ENCODE measurements around the gene HHAT. TPM values are rescaled to one million over a fixed set of nuclear protein-coding genes. Genes with fewer than 3 reads are reported as not detected.

The HHAT gene
- total and polyA plus RNA-seq, 2 donors (not counting 3 experiments of a cell fraction or from before 2014, with no cell fraction given) = 2.4 to 4.3 TPM

- POLR2A ChIA-PET = no interaction called here
Measured at GRCh38 chr1:210445485-210445884, 116.8 kb downstream of the HHAT start.

More at GRCh38 chr1:210445485-210445884, 116.8 kb downstream of the HHAT start:
- H3K36me3 ChIP-seq (ENCODE audit: control insufficient read depth in 2 of 2, extremely low read depth in 1 of 2, insufficient read depth in 2 of 2, low read length in 2 of 2) = no peaks in the 10 kb centered on the region
- H3K27ac ChIP-seq (ENCODE audit: insufficient read depth, low read depth, low read length) = no peak overlapping the region
- no peak overlapping the region for H3K9ac ChIP-seq (replicated peaks; ENCODE audit: extremely low read depth, insufficient read depth, low read length)
- intact Hi-C loops (cut with micrococcal nuclease) = no loop called here
- TF ChIP-seq POLR2AphosphoS5 (IDR thresholded peaks at IDR 0.05; ENCODE audit: insufficient read depth, low read depth, low read length) = no peak
- no peak for TF ChIP-seq MAX (IDR thresholded peaks at IDR 0.05; ENCODE audit: insufficient read depth, insufficient read length)
- TF ChIP-seq MYC (IDR thresholded peaks at IDR 0.05; ENCODE audit: low read depth, low read length) = no peak
- no peak for TF ChIP-seq CTCF (IDR thresholded peaks at IDR 0.05; ENCODE audit: extremely low read depth in 1 of 2, insufficient read depth in 1 of 2, low read depth in 1 of 2, low read length in 2 of 2)
- no peak for TF ChIP-seq POLR2A (IDR thresholded peaks at IDR 0.05; ENCODE audit: low read depth, low read length)
- no peak for TF ChIP-seq GATA2 (IDR thresholded peaks at IDR 0.05; ENCODE audit: insufficient read depth, insufficient read length, low read depth, low read length)
- TF ChIP-seq FOS (IDR thresholded peaks at IDR 0.05; ENCODE audit: borderline replicate concordance, insufficient read depth, low read length) = no peak
- TF ChIP-seq EZH2 (IDR thresholded peaks at IDR 0.05; ENCODE audit: borderline replicate concordance, low read depth, low read length, severe bottlenecking) = no peak
- TF ChIP-seq JUN (IDR thresholded peaks at IDR 0.05; ENCODE audit: borderline replicate concordance, insufficient read depth, insufficient read length, low read depth) = no peak
- CTCF ChIA-PET = interaction anchor here (3.3 kb wide), 1 partner anchor 1068 kb away, joined by 22 read pairs; no protein-coding TSS in a partner anchor
- BruUV-seq (replicated peaks) = no TSS peak
- no peak overlapping the region for H3K4me3 ChIP-seq (replicated peaks in 1 of 3; ENCODE audit: insufficient read depth in 1 of 3, low read depth in 1 of 3, low read length in 3 of 3)
- H3K79me2 ChIP-seq (ENCODE audit: control insufficient read depth, insufficient read depth, low read length) = no peaks in the 10 kb centered on the region
- H3K4me2 ChIP-seq (ENCODE audit: insufficient read depth, low read length) = no peak overlapping the region
- no peaks in the 10 kb centered on the region for H3K4me1 ChIP-seq (ENCODE audit: control insufficient read depth, extremely low read depth, insufficient read depth, low read length)
- H4K20me1 ChIP-seq (replicated peaks; ENCODE audit: control insufficient read depth, extremely low read depth, insufficient read depth, low read length) = no peaks in the 10 kb centered on the region
- H3K27me3 ChIP-seq (ENCODE audit: control insufficient read depth in 2 of 2, insufficient read depth in 2 of 2, low read length in 2 of 2) = no peaks in the 10 kb centered on the region
- DNase-seq (ENCODE audit: low read depth, low spot score) (no peak), FAIRE-seq (no peak)
- dilution Hi-C loops (cut with MboI; ENCODE audit: extremely low pct_ligation_motif_present, low sequenced_read_pairs) = no loop called here
- no peaks in the 10 kb centered on the region for H3K9me3 ChIP-seq (replicated peaks; ENCODE audit: control insufficient read depth, insufficient read depth, low read length)
- H2AFZ ChIP-seq (ENCODE audit: low read depth, low read length) = no peak overlapping the region
- H3K9me1 ChIP-seq (replicated peaks; ENCODE audit: control insufficient read depth, extremely low read depth, insufficient read depth, low read length) = no peaks in the 10 kb centered on the region
